GM12872 (cell line): ENCODE results near the gene PDZRN3.

Source experiments
- CTCF ChIP-seq: IDR thresholded peaks from 3 replicates; pipeline ENCODE4 v1.5.1; 2011; ENCODE audit warnings: low read depth, mild to moderate bottlenecking, low read length, moderate library complexity; ENCODE audit not compliant: insufficient read depth

Gene PDZRN3

GRCh38 chr3:73663495-73663894 is 38.8 kb upstream of the PDZRN3 start:
- TF ChIP-seq CTCF = no peak

- no peak for TF ChIP-seq CTCF
Observed at GRCh38 chr3:73661265-73661664, 36.5 kb upstream of the PDZRN3 start.

GRCh38 chr3:73658227-73658626 is 33.5 kb upstream of the PDZRN3 start:
- TF ChIP-seq CTCF = no peak

- TF ChIP-seq CTCF = no peak
Observed at GRCh38 chr3:73657186-73657585, 32.4 kb upstream of the PDZRN3 start.

- TF ChIP-seq CTCF = no peak
Observed at GRCh38 chr3:73656241-73656890, 31.6 kb upstream of the PDZRN3 start.

GRCh38 chr3:73655197-73655596 is 30.5 kb upstream of the PDZRN3 start:
- TF ChIP-seq CTCF = no peak

- TF ChIP-seq CTCF = no peak
Observed at GRCh38 chr3:73653877-73654276, 29.1 kb upstream of the PDZRN3 start.

GRCh38 chr3:73653351-73653750 is 28.6 kb upstream of the PDZRN3 start:
- no peak for TF ChIP-seq CTCF
